HG02943 (cell line): ENCODE measurements around the gene MXRA8.

Source experiments
- ATAC-seq: cut with Tn5 transposase; IDR thresholded peaks from one replicate; pipeline ENCODE4 v1.9.1; 2021; ENCODE audit warnings: mild to moderate bottlenecking, low read depth, moderate library complexity; ENCODE audit not compliant: unreplicated experiment

The MXRA8 gene

DNA sequence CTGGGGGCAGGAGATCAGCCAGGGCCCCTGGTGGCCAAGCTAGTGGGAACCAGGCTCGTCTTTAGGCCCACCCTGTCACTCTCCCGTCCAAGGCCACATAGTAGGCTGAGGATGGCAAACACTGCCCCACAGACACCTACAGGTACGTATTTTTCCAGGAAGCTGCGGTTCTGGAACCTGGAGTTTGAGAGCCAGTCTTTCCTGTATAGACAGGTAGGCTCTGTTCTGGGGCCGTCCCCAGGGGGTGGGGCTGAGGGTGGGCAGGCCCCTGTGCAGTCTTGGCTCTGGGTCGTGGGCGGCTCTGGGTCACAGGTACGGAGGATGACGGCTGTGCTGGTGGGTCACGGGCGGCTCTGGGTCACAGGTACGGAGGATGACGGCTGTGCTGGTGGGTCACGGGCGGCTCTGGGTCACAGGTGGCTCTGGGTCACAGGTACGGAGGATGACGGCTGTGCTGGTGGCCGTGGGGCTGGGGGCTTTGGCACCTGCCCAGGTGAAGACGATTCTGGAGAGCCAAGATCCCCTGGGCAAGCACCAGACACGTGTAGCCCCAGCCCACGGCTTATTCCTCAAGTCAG, 47.8 kb downstream of the MXRA8 start:
- ATAC-seq = no peak

DNA sequence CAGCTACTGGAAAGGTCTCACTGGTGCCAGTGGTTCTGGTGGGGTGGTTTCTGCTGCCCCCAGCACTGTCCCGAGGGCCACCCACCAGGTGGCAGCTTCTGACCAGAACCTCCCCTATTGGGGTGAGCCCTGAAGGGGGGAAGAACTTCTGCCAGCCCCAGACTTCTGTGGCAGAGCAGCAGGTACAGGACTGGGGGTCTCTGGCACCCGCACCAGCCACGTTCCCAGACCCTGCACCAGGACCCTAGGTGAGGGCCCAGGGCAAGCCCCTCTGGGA, 48.3 kb downstream of the MXRA8 start:
- no peak for ATAC-seq

DNA sequence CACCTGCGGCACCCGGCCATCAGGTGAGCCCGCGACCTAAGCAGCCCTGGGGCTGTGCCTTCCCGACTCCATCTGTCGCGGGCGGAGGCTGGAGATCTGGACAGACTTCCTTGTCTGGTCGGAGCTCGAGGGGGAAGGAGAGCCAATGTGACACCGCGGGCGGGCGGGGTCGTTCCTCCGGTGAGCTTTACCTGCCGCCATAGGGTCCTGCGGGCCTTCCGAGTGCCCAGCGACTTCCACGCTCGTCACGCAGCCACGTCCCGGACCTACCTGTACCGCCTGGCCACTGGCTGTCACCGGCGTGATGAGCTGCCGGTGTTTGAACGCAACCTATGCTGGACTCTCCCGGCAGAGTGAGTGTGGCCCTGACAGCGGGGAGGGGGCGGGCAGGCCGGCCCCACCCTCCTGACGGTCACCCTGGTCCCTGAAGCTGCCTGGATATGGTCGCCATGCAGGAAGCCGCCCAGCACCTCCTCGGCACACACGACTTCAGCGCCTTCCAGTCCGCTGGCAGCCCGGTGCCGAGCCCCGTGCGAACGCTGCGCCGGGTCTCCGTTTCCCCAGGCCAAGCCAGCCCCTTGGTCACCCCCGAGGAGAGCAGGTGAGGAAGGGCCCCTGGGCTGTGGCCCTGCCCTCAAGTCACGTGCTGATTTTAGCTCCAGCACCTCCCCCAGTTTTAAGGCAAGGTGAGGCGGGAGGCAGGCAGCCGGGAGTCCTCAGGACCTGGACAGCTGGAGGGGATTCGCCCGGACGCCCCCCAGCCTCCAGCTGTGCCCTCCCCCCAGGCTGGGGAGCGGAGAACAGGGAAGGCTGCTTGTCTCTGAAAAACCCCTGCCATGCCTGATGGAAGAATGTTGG, 48.9 kb downstream of the MXRA8 start:
- ATAC-seq = no peak

DNA sequence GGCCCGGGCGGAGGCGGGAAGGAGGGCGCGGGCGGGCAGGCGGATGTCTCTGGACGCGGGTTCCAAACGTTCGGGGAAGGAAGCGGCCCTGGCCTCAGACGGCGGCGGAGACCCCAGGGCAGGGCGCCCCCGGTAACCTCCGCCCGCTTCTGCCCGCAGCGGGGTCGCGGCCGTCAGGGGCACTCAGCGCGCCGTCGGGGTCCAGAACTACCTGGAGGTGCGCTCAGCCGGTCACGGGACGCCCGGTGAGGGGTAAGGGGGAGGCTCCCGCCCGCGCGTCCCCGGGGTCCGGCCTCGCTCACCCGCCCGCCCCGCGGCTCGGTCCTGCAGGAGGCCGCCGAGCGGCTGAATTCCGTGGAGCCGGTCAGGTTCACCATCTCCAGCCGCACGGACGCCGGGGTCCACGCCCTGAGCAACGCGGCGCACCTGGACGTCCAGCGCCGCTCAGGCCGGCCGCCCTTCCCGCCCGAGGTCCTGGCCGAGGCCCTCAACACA, 49.6 kb downstream of the MXRA8 start:
- ATAC-seq = peak; percentile 5

DNA sequence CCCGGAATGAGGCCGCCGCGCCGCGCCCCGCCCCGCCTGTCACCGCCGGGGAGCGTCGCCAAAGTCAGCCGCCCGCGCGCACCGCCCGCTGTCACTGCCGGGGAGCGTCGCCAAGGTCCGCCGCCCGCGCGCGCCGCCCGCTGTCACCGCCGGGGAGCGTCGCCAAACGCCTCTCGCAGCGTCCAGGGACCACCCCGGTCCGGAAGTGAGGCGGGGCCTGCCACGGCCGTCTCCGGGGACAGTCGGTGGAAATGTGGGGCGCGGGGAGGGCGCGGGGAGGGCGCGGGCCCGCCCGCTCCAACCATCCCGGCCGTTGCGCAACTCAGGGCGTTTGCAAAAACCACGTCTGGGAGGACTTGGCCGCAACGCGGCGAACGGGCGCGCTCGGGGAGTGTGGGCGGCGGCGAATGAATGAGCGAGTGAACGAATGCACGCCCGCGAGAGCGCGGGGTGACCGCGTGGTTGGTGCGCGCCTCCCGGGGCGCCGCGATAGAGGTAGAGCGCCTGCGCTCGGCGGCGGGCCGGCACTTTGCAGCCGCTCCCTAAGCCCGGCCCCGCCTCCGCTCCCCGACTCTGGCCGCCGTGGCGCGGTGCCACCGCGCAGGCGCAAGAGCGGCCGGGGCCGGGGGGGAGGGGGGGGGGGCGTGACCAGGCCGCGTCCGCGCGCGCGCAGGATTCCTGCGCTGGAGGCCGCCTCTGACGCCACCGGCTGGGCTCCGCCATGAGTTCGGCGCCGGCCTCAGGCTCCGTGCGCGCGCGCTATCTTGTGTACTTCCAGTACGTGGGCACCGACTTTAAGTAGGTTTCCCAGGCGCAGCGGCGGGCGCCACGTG, 50.2 kb downstream of the MXRA8 start, which contains the start of the genes ACAP3 and PUSL1:
Gene ACAP3, minus strand, starts transcription at position 8 of the 833 bp plus-strand sequence. CDS start 115 bp downstream, outside the sequence.
Gene PUSL1, plus strand, starts transcription at position 675 of the 833 bp plus-strand sequence. Its CDS starts 47 bp downstream, at position 722.
- peak; percentile 41 for ATAC-seq

DNA sequence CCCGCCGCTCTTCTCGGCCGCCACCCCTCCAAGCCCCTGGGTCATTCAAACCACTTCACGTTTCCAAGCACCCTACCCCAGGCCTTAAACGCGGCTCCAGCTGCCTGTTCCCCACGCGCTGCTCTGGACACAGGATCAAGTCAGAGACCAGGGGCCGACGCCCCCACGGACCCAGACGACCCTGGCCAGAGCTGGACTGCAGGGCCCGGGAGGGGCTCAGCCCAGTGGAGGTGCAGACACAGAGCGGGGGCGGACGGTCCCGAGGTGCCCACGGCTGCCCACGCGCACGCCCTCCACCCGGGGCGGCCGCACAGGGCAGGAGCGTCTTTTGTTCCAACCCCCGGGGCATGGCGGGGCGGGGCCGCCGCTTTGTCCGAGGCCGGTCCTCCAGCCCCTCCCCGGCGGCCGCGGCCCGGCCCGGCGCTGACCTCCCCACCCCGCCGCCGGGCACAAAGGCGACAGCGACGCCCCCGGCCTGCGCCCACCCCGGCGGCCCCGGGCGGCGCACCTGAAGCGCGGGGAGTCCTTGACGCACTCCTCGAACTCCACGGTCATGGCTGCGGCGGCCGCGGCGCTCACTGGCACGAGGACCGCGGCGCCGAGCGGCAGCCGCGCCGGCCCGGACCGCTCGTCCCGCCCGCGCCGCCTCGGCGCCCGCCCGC, 51.0 kb downstream of the MXRA8 start:
- ATAC-seq = peak; percentile 1

DNA sequence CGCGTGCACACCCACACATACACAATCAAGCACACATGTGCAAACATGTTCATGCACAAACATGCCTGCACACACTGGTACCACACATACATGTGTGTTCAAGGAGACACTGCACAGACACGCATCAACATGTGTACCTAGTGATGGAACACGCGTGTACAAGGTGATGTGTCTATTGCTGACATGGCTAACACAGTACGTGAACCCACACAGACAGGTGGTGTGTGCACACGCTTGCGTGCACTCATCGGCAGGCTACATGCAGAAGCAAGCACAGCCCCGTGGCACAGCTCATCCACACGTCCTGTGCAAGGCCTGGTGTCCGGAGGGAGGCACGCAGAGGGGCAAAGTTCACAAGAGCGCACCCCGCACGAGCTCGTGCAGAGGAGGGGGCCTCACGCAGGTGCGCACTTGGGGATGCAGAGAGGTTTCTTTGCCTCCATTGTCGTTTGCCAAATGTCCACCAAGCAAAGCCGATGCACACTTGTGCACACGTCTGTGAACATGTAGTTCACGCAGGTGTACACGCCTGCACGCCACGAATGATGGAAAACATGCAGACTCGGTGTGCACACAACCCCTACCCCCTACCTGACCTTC, 51.6 kb downstream of the MXRA8 start:
- ATAC-seq = no peak

DNA sequence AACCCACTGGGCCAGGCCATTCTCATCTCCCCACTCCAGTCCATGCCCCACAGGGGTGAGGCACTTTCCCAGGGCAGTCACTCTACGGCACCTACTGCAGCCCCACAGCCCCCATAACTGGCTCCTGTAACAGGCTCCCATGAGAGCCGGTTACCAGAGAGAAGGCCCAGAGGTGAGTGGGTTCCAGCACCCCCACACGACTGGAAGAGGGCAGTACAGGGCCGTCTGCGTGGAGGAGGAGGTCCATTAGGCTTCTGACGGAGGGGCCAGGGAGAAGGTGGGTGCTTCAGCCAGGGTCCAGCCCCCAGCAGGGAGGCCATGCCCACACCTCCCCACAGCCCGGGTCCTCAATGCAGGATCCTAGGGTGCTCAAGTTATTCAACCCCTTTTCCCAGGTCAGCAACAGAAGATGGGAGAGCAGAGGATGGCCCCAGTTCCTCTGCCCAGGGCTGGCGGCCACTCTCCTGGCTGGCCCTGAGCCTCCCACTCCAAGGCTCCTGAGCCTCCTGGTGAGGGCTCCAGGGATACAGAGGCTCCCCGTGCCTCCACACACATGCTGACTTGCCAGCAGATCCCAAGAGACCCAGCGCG, 52.2 kb downstream of the MXRA8 start:
- no peak for ATAC-seq

DNA sequence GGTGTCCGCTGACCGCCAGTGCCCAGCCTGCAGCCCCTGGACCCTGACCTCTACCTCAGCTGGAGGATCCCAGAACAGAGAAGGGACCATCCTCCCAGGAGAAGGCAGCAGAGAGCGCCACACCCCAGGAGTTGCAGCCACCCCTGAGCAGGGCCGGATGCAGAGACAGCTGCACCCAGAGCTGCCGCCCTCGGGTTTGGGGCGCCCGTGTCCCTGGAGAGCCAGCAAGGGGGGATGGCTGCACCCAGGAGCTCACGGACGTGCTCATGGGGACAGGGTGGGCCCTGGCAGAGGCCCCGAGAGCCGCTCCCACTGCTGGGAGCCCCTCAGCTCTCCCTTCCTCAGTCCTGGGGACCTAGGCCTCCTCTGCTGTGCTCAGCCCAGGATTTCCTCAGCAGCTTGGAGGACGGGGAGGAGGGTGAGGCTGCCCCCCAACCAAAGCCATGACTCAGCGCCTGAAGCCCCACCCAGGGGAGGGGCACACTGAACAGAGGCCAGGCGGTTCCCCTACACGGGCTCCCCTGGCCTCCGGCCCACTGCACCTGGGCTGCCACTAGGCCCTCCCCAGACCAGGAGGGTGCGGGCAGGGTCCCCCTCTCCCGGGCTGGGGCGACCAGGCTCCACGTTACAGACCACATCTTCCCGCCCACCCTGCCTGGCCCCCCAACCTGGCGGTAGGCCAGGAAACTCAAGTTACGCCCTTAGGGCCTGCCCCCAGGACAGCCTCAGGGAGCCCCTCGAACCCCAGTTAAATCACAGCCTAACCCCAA, 52.9 kb downstream of the MXRA8 start:
- no peak for ATAC-seq

DNA sequence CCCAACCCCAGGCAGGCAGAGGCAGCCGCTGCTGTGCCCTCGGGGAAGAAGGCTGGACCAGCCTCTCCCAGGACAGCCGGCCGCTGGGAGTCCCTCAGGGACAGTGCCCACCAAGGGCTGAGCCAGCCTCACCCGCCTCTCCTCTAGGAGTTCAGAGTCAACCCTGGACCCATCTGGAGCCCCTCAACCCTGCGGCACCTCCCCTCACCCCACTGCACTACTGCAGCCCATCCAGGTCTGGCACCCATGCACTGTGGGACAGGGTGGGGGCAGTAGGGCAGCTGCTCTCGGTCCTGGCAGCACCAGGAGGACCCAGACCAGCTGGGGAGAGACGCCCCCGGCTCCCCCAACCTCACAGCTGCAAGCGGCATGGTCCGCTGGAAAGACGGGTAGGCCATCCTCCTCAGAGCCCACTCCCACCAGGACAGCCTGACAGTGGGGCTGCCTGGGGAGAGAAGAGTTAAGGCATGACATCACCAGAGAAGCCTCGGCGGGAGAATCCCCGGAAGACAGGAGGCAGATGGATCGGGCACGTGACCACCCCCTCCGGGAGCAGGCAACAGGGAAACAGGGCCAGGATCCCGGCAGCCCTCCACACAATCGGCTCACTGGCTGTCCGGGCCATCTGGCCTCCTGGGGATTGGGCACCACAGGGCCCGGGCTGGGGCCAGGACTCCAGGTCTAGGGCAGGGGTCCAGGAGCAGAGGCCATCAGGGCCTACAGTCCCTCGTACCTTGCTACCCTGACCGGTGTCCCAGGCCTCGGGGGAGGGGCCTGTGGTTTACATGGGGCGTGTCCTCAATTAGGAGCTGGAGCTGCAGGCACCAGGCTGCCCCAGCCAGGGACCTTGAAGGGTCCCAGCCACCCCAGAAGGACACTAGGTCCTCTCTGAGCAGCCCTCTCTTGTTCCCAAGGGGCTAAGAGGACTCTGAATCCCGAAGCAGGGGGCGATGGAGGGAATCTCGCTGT, 53.7 kb downstream of the MXRA8 start:
- ATAC-seq = no peak

DNA sequence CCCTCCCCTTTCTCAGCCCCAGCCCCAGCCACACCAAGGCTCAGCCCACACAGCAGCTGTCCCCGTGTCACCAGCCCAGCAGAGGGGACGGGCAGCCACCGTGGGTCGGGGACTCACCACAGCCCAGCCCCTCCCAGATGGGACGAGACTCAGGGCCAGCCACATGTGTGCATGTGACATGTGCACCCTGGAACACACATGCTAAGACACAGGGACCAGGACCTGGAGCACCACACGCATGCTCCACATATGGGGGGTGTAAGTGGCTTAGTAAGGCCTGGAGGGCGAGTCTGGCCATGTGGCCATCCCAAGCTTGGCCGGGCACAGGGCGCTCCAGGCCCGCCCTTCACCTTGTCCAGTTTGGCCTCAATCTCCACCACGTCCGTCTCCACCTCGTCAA, 54.6 kb downstream of the MXRA8 start:
- no peak for ATAC-seq

DNA sequence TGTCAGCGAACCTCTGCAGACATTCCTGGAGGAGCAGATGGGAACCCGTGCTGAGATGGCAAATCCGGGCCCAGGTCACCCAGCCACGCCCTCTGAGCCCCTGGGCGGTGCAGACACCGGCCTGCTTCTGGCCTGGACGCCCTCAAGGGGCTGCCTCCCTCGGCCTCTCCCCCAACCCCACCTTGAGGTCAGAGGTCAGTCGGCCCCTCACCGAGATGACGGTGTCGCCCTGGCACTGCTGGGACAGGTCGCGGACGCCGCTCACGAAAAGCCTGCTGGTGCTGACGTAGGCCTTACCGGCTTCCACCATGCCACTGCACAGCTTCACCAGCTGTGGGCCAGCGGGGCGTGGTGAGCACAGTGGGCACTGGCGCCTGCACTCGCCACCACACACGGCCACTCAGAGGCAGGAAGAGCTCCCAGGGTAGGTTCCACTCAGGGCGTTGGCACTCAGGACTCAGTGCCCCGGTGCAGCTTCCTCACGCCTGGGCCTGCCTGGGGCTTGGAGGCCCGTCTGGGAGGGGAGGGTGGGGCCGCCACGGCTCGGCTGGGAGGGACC, 55.3 kb downstream of the MXRA8 start:
- no peak for ATAC-seq
